WERI-Rb-1 (cell line): Measurements from ENCODE around the gene TXNRD2.

Experiments
- DNase-seq: peaks from one replicate; pipeline ENCODE4 v3.0.0-alpha.2; 2020
- H3K27ac ChIP-seq: fragments of 250-450 bp; sonication (Bioruptor Pico); 2 replicates; pipeline ENCODE4 v1.5.1; 2020; ENCODE audit warnings: mild to moderate bottlenecking, moderate library complexity
- H3K27me3 ChIP-seq: fragments of 250-450 bp; sonication (Bioruptor Pico); 2 replicates; pipeline ENCODE4 v1.5.1; 2021; ENCODE audit warnings: mild to moderate bottlenecking, low read depth, moderate library complexity; ENCODE audit not compliant: insufficient read depth, severe bottlenecking
- H3K36me3 ChIP-seq: fragments of 250-450 bp; sonication (Bioruptor Pico); 2 replicates; pipeline ENCODE4 v1.5.1; 2020; ENCODE audit warnings: mild to moderate bottlenecking, moderate library complexity
- H3K4me3 ChIP-seq: 2 replicates; pipeline ENCODE4 v1.5.1; 2011; ENCODE audit warnings: low read depth, mild to moderate bottlenecking, control low read depth, low read length
- H3K9me3 ChIP-seq: fragments of 250-450 bp; sonication (Bioruptor Pico); 2 replicates; pipeline ENCODE4 v1.5.1; 2021; ENCODE audit warnings: mild to moderate bottlenecking, moderate library complexity; ENCODE audit not compliant: severe bottlenecking
- CTCF ChIP-seq: IDR thresholded peaks from 2 replicates; pipeline ENCODE4 v1.5.1; 2011; ENCODE audit warnings: low read depth, mild to moderate bottlenecking, control low read depth, inconsistent platforms, low read length

TXNRD2 gene

GRCh38 chr22:19964701-19965386 lies 23.2 kb upstream of the TXNRD2 start:
- Histone ChIP-seq H3K9me3 (no peaks in the 10 kb centered on the region), H3K27ac (no peak overlapping the region), H3K27me3 (no peaks in the 10 kb centered on the region), H3K4me3 (no peak overlapping the region), H3K36me3 (peaks cover 81% of the 10 kb centered on the region)
- TF ChIP-seq CTCF = no peak
- no peak for DNase-seq

- Histone ChIP-seq H3K36me3 (peaks cover 73% of the 10 kb centered on the region), H3K4me3 (no peak overlapping the region), H3K9me3 (no peaks in the 10 kb centered on the region), H3K27me3 (no peaks in the 10 kb centered on the region), H3K27ac (no peak overlapping the region)
- TF ChIP-seq CTCF = no peak
- DNase-seq = no peak
These were observed 22.4 kb upstream of the TXNRD2 start for GRCh38 chr22:19963863-19964642.

- no peaks in the 10 kb centered on the region for H3K27me3 ChIP-seq
- no peak overlapping the region for H3K27ac ChIP-seq
- TF ChIP-seq CTCF = no peak
- H3K9me3 ChIP-seq = no peaks in the 10 kb centered on the region
- DNase-seq = no peak
- peaks cover 64% of the 10 kb centered on the region for H3K36me3 ChIP-seq
- H3K4me3 ChIP-seq = no peak overlapping the region
These were observed 21.5 kb upstream of the TXNRD2 start for GRCh38 chr22:19962909-19963806.

- peak; percentile 85 for TF ChIP-seq CTCF
- Histone ChIP-seq H3K4me3 (no peak overlapping the region), H3K36me3 (peaks cover 60% of the 10 kb centered on the region), H3K27ac (no peak overlapping the region), H3K9me3 (no peaks in the 10 kb centered on the region), H3K27me3 (no peaks in the 10 kb centered on the region)
- DNase-seq = peak; percentile 86
These were observed 20.8 kb upstream of the TXNRD2 start for GRCh38 chr22:19962246-19962908.

- TF ChIP-seq CTCF = no peak
- H3K9me3 ChIP-seq = no peaks in the 10 kb centered on the region
- H3K4me3 ChIP-seq = no peak overlapping the region
- H3K36me3 ChIP-seq = peaks cover 58% of the 10 kb centered on the region
- no peaks in the 10 kb centered on the region for H3K27me3 ChIP-seq
- DNase-seq = no peak
- H3K27ac ChIP-seq = no peak overlapping the region
These were observed 20.2 kb upstream of the TXNRD2 start for GRCh38 chr22:19961868-19962245.
